Gastrocnemius medialis (tissue), 4 donors: ENCODE data around the gene BANF1. TPM values are rescaled to one million over a fixed set of nuclear protein-coding genes. Genes with fewer than 3 reads are reported as not detected.

ENCODE experiments used
- ATAC-seq, 2 donors: fragments of 150-250 bp; one replicate each; pipeline ENCODE4 v1.9.1; 2016
- DNase-seq, 2 donors: peaks; one replicate each; pipeline ENCODE4 v3.0.0-alpha.2; 2019
- H3K27ac ChIP-seq, 4 donors: fragments of 200-600 bp; sonication (generic); 1 replicate in 1 of 4; 2 replicates in 3 of 4; pipeline ENCODE4 v1.5.1; 2016 to 2018; ENCODE audit warnings: mild to moderate bottlenecking in 2 of 4, moderate library complexity in 1 of 4
- H3K27me3 ChIP-seq, 3 donors: fragments of 200-600 bp; sonication (generic) in 2 of 3; 1 replicate in 1 of 3; 2 replicates in 2 of 3; pipeline versions ENCODE4 v1.5.1 to v1.6.0; 2016 to 2019; ENCODE audit warnings: mild to moderate bottlenecking in 1 of 3, moderate library complexity in 1 of 3
- H3K36me3 ChIP-seq, 2 donors: fragments of 200-600 bp; sonication (generic) in 1 of 2; one replicate each; pipeline ENCODE4 v1.5.1; 2017 to 2018
- H3K4me1 ChIP-seq, 2 donors: fragments of 200-600 bp; sonication (generic) in 1 of 2; one replicate each; pipeline ENCODE4 v1.5.1; 2016 to 2017; ENCODE audit warnings: mild to moderate bottlenecking in 2 of 2
- H3K4me3 ChIP-seq, 4 donors: fragments of 200-600 bp; sonication (generic) in 3 of 4; 1 replicate in 1 of 4; 2 replicates in 3 of 4; pipeline ENCODE4 v1.5.1; 2016 to 2019; ENCODE audit warnings: mild to moderate bottlenecking in 2 of 4
- H3K9me3 ChIP-seq, 3 donors: fragments of 200-600 bp; sonication (generic) in 2 of 3; 1 replicate in 1 of 3; 2 replicates in 2 of 3; pipeline ENCODE4 v1.5.1; 2016 to 2019
- CTCF ChIP-seq, 5 experiments: fragments of 450-650 bp in 3 of 5; fragments of 200-600 bp in 2 of 5; sonication (generic) in 2 of 5; IDR thresholded peaks in 4 of 5; conservative IDR thresholded peaks in 1 of 5; 1 replicate in 4 of 5; 2 replicates in 1 of 5; pipeline ENCODE4 v1.5.1; 2016 to 2019; ENCODE audit warnings: antibody characterized with exemption in 5 of 5, mild to moderate bottlenecking in 3 of 5, moderate library complexity in 3 of 5
- POLR2A ChIP-seq, 2 donors: fragments of 450-650 bp; IDR thresholded peaks; one replicate each; pipeline ENCODE4 v1.6.1; 2017; ENCODE audit warnings: antibody characterized with exemption in 2 of 2, mild to moderate bottlenecking in 2 of 2, moderate library complexity in 2 of 2
- in situ Hi-C, 4 donors: fragments of 200-750 bp; cut with MboI; loops; one replicate each; pipeline versions ENCODE4 v1.15.0 to v1.8.0; 2017; ENCODE audit warnings: low sequenced_read_pairs in 4 of 4
- intact Hi-C: fragments of 100-400 bp; cut with DNase I; formaldehyde crosslinking; loops from one replicate; pipeline ENCODE4 v1.15.1; 2023; ENCODE audit warnings: low total_unique reads
- total RNA-seq, 4 donors: library from RNA; depleted of rRNA; stranded (reverse); fragments of >200 nt; gene quantifications; one replicate each; pipeline versions ENCODE4 v1.1.0 to v1.2.3, GENCODE V29; 2016

Gene BANF1
- total RNA-seq, 4 donors from 2014 or later, result 57.4 to 126 (median 72.1) TPM

DNA sequence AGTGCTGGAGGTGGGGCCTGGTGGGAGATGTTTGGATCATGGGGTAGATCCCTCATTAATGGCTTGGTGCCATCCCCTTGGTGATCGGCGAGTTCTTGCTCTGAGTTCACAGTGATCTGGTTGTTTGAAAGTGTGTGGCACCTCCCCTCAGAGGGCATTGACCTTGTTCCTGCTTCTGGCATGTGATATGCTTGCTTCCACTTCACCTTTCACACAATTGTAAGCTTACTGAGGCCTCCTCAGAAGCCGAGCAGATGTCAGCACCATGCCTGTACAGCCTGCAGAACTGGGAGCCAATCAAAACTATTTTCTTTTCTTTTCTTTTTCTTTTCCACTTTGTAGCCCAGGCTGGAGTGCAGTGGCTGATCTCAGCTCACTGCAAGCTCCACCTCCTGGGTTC lies 35.0 kb downstream of the BANF1 start:
- Histone ChIP-seq H3K4me1 (no peaks in the 10 kb centered on the region), H3K27me3 (no peaks in the 10 kb centered on the region), H3K4me3 (no peak overlapping the region), H3K36me3 (no peaks in the 10 kb centered on the region), H3K27ac (no peak overlapping the region), H3K9me3 (no peaks in the 10 kb centered on the region)
- intact Hi-C loops (no loop called here), in situ Hi-C loops (no loop called here)
- TF ChIP-seq POLR2A (IDR thresholded peaks at IDR 0.05) (no peak), CTCF (IDR thresholded peaks at IDR 0.05 in 4 of 5, conservative IDR thresholded peaks at IDR 0.05 in 1 of 5) (no peak)
- ATAC-seq (no peak), DNase-seq (no peak)

DNA sequence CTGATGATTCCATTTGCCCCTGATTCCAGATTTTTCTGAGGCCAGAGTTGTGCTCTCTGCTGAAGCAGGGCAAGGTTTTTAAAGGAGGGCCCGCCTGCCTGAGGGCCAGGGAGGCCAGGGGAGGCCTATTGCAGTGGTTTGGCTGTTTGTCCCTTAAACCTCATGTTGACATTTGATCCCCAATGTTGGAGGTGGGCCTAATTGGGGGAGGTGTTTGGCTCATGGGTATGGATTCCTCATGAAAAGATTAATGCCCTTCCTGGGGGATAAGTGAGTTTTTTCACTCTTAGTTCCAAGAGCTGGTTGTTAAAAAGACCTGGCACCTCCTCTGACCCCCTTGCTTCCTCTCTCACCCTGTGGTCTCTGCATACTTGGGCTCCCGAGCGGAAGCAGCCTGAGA lies 37.5 kb downstream of the BANF1 start:
- Histone ChIP-seq H3K4me3 (no peak overlapping the region), H3K27ac (no peak overlapping the region), H3K9me3 (no peaks in the 10 kb centered on the region), H3K36me3 (no peaks in the 10 kb centered on the region), H3K4me1 (no peaks in the 10 kb centered on the region), H3K27me3 (no peaks in the 10 kb centered on the region)
- no peak for TF ChIP-seq CTCF (IDR thresholded peaks at IDR 0.05 in 4 of 5, conservative IDR thresholded peaks at IDR 0.05 in 1 of 5)
- TF ChIP-seq POLR2A (IDR thresholded peaks at IDR 0.05), result no peak
- intact Hi-C loops, result no loop called here
- no peak for ATAC-seq
- in situ Hi-C loops, result no loop called here
- no peak for DNase-seq

- no peak for ATAC-seq
- in situ Hi-C loops, result no loop called here
- TF ChIP-seq CTCF (IDR thresholded peaks at IDR 0.05 in 4 of 5, conservative IDR thresholded peaks at IDR 0.05 in 1 of 5) (no peak), POLR2A (IDR thresholded peaks at IDR 0.05) (no peak)
- H3K4me3 ChIP-seq, result no peak overlapping the region
- peaks cover 0 to 5% of the 10 kb centered on the region in 2 donors for H3K4me1 ChIP-seq
- DNase-seq, result no peak
- intact Hi-C loops, result no loop called here
- H3K9me3 ChIP-seq, result no peaks in the 10 kb centered on the region
- H3K27me3 ChIP-seq, result no peaks in the 10 kb centered on the region
- H3K27ac ChIP-seq, result no peak overlapping the region
- H3K36me3 ChIP-seq, result no peaks in the 10 kb centered on the region
Measured at GRCh38 chr11:66042227-66042995, 40.1 kb downstream of the BANF1 start.

DNA sequence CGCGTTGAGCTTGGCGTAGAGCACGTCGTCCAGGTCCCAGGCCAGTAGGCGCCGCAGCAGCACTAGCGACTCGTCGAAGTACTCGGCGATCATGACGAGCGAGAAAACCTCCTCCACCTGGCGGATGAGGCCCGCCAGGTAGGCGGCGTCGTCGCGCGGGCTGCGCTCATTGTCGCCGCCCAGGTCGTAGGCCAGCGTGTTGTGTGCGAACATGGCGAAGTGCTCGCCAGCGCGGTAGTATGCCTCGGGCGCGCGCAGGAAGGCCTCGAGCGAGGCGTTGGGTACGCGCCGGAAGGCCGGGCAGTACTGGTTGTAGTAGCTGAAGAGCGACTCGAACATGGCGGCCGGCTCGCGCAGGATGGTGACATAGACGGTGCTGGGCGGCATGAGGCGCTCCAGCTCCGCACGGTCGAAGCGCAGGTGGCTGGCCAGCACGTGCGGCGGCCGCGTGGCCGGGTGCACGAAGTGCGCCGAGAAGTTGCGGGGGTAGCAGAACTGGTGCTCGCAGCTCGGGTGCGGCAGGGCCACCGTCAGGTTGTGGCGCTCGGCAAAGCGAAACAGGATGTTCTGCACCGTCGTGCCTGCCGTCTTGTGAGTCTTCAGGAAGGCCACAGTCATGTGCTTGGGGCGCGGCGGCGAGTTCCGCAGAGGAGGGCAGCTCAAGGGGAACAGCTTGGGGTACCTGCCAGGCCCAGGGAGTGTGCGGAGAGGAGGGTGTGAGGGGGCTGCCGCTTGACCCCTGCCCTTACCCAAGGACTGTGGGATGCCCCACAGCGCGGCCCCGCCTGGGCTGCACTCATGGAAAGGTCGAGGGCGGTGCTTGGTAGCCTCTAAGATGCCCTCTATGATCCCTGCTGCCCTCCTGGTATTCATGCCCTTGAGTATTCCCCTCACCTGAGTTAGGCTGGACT lies 40.9 kb downstream of the BANF1 start:
- H3K27me3 ChIP-seq, result peaks cover 0 to 2% (median 0%) of the 10 kb centered on the region in 3 donors
- ATAC-seq (no peak), DNase-seq (no peak)
- H3K36me3 ChIP-seq, result no peaks in the 10 kb centered on the region
- H3K9me3 ChIP-seq, result no peaks in the 10 kb centered on the region
- intact Hi-C loops (no loop called here), in situ Hi-C loops (no loop called here)
- TF ChIP-seq CTCF (IDR thresholded peaks at IDR 0.05 in 4 of 5, conservative IDR thresholded peaks at IDR 0.05 in 1 of 5) (no peak), POLR2A (IDR thresholded peaks at IDR 0.05) (no peak)
- H3K4me3 ChIP-seq, result no peak overlapping the region
- peaks cover 0 to 5% of the 10 kb centered on the region in 2 donors for H3K4me1 ChIP-seq
- no peak overlapping the region for H3K27ac ChIP-seq
